Measurements from ENCODE around the gene SHBG.
A peak's percentile ranks its signal among the peaks of the same experiment; 100 is the strongest.

The SHBG gene

DNA sequence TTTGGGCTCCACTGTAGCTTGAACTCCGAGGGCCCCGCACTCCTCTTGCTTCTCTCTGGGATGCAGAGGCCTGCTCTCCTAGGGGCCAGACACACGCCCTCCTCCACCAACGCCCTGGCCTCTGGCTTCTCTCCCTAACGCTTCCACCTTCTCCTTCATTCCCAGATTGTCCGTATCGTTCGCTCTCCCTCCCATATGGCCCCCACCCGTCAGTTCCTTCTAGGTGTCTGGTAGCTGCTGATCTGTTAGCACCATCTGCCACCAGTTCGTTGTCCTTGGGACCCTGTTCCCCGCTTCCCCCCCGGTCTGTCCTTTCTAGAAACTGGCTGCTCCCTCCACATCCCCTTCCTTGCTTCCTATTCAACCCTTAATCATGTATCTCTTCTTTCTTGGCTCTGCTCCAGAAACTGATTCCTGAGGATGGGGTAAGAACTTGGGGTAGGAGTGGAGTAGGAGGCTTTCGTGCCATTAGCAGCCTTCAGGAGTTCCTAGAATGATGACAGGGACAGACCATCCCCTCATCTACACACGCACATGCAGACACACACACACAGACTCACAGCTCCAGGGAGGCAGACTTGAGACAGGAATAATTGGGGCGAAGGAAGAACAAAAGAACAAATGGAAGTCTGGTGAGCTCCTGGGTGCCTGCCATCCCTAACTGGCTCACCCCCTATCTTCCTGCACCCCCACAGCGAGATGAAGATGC is 25.1 kb downstream of the SHBG start:
- Histone ChIP-seq H4K8ac (ENCODE audit: low read depth, low read length) (no peak overlapping the region), H2AK5ac (ENCODE audit: low read length) (peak overlapping the region; percentile 31), H3K4me1 (ENCODE audit: control insufficient read depth, low read depth, low read length) (peaks cover 7% of the 10 kb centered on the region), H3K18ac (ENCODE audit: low read length) (no peak overlapping the region), H3K4me3 (ENCODE audit: low read length) (no peak overlapping the region), H3K4ac (ENCODE audit: low read depth, low read length) (no peak overlapping the region), H3K27me3 (ENCODE audit: insufficient read depth, low read length, poor library complexity) (peaks cover 7% of the 10 kb centered on the region), H3K79me1 (ENCODE audit: low read length) (no peaks in the 10 kb centered on the region), H3K23ac (ENCODE audit: low read length) (peak overlapping the region; percentile 30), H4K5ac (ENCODE audit: low read length) (no peak overlapping the region), H2BK120ac (ENCODE audit: low read depth, low read length) (no peak overlapping the region), H3K56ac (ENCODE audit: low read length) (no peak overlapping the region), H3K27ac (ENCODE audit: low read depth, low read length) (no peak overlapping the region), H2BK15ac (replicated peaks; ENCODE audit: low read depth) (no peak overlapping the region), H3K9ac (ENCODE audit: low read length) (no peak overlapping the region), H3K36me3 (ENCODE audit: control insufficient read depth, insufficient read depth, low read length) (no peaks in the 10 kb centered on the region), H3K4me2 (ENCODE audit: low read length) (no peak overlapping the region), H2BK5ac (ENCODE audit: low read length) (no peak overlapping the region), H3K79me2 (ENCODE audit: control insufficient read depth, insufficient read depth, low read length) (no peaks in the 10 kb centered on the region)
- DNase-seq, result no peak
- no CpG with 5 or more reads among the region's 16 CpGs for WGBS (ENCODE audit: extremely low coverage, insufficient coverage, low lambda C conversion rate)

DNA sequence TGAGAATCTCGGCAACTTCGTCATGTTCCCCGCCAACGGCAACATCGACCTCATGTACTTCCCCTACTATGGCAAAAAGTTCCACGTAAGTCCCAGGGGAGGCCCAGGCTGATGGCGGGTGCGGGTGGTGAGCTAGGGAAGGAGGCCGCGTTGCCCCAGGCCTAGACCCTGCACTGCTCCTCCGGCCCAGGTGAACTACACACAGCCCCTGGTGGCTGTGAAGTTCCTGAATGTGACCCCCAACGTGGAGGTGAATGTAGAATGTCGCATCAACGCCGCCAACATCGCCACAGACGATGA is 25.6 kb downstream of the SHBG start:
- H3K27ac ChIP-seq (ENCODE audit: low read depth, low read length), result no peak overlapping the region
- no peak overlapping the region for H2BK15ac ChIP-seq (replicated peaks; ENCODE audit: low read depth)
- no peaks in the 10 kb centered on the region for H3K36me3 ChIP-seq (ENCODE audit: control insufficient read depth, insufficient read depth, low read length)
- H3K4me1 ChIP-seq (ENCODE audit: control insufficient read depth, low read depth, low read length), result peaks cover 7% of the 10 kb centered on the region
- H3K4me2 ChIP-seq (ENCODE audit: low read length), result no peak overlapping the region
- H2BK5ac ChIP-seq (ENCODE audit: low read length), result no peak overlapping the region
- no peak overlapping the region for H3K4ac ChIP-seq (ENCODE audit: low read depth, low read length)
- no peak for DNase-seq
- H3K79me1 ChIP-seq (ENCODE audit: low read length), result no peaks in the 10 kb centered on the region
- no peaks in the 10 kb centered on the region for H3K79me2 ChIP-seq (ENCODE audit: control insufficient read depth, insufficient read depth, low read length)
- WGBS (ENCODE audit: extremely low coverage, insufficient coverage, low lambda C conversion rate), result no CpG with 5 or more reads among the region's 17 CpGs
- no peak overlapping the region for H4K8ac ChIP-seq (ENCODE audit: low read depth, low read length)
- H3K27me3 ChIP-seq (ENCODE audit: insufficient read depth, low read length, poor library complexity), result peaks cover 7% of the 10 kb centered on the region
- no peak overlapping the region for H3K4me3 ChIP-seq (ENCODE audit: low read length)
- peak overlapping the region; percentile 31 for H2AK5ac ChIP-seq (ENCODE audit: low read length)
- H4K5ac ChIP-seq (ENCODE audit: low read length), result no peak overlapping the region
- no peak overlapping the region for H3K23ac ChIP-seq (ENCODE audit: low read length)
- H3K18ac ChIP-seq (ENCODE audit: low read length), result no peak overlapping the region
- no peak overlapping the region for H3K9ac ChIP-seq (ENCODE audit: low read length)
- H2BK120ac ChIP-seq (ENCODE audit: low read depth, low read length), result no peak overlapping the region
- no peak overlapping the region for H3K56ac ChIP-seq (ENCODE audit: low read length)

DNA sequence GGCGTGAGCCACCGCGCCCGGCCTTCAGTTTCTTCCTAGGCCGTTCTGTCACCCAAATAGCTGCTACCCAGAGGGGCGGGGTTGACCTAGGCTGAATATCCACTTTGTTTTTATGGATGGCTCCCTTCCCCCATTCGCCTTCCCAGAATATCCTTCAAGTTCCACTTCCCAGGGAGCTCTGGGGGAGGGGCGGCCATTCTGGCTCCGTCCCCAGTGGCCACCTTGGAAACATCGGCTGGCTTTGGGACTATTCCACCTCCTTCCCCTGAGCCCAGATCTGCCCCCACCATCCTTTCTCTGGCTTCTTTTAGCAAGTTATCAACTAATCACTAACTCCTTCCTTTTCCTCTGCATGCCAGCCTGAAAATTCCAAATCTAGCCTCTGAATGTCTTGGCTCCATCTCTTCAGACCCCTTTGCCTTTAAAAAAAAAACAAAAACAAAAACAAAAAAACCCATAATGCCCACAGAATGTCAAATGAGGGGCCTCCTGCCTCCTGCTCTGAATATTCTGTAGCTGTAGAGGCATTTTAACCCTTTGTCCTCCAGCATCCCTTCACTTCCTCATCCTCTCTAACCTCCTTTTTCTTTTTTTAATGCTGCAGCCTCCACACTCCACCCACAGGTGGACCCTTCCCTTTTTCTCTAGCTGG is 27.1 kb downstream of the SHBG start:
- Histone ChIP-seq H3K9ac (ENCODE audit: low read length) (no peak overlapping the region), H2AK5ac (ENCODE audit: low read length) (no peak overlapping the region), H3K79me2 (ENCODE audit: control insufficient read depth, insufficient read depth, low read length) (no peaks in the 10 kb centered on the region), H2BK15ac (replicated peaks; ENCODE audit: low read depth) (no peak overlapping the region), H3K18ac (ENCODE audit: low read length) (no peak overlapping the region), H4K5ac (ENCODE audit: low read length) (no peak overlapping the region), H3K4me1 (ENCODE audit: control insufficient read depth, low read depth, low read length) (peaks cover 4% of the 10 kb centered on the region), H3K23ac (ENCODE audit: low read length) (no peak overlapping the region), H3K4me3 (ENCODE audit: low read length) (no peak overlapping the region), H2BK5ac (ENCODE audit: low read length) (no peak overlapping the region), H4K8ac (ENCODE audit: low read depth, low read length) (no peak overlapping the region), H3K79me1 (ENCODE audit: low read length) (no peaks in the 10 kb centered on the region), H2BK120ac (ENCODE audit: low read depth, low read length) (no peak overlapping the region), H3K56ac (ENCODE audit: low read length) (peak overlapping the region; percentile 82), H3K27ac (ENCODE audit: low read depth, low read length) (peak overlapping the region; percentile 73), H3K4me2 (ENCODE audit: low read length) (peak overlapping the region; percentile 26), H3K27me3 (ENCODE audit: insufficient read depth, low read length, poor library complexity) (peaks cover 3% of the 10 kb centered on the region), H3K4ac (ENCODE audit: low read depth, low read length) (no peak overlapping the region), H3K36me3 (ENCODE audit: control insufficient read depth, insufficient read depth, low read length) (no peaks in the 10 kb centered on the region)
- DNase-seq, result peak; percentile 98
- WGBS (ENCODE audit: extremely low coverage, insufficient coverage, low lambda C conversion rate), result no CpG with 5 or more reads among the region's 10 CpGs

DNA sequence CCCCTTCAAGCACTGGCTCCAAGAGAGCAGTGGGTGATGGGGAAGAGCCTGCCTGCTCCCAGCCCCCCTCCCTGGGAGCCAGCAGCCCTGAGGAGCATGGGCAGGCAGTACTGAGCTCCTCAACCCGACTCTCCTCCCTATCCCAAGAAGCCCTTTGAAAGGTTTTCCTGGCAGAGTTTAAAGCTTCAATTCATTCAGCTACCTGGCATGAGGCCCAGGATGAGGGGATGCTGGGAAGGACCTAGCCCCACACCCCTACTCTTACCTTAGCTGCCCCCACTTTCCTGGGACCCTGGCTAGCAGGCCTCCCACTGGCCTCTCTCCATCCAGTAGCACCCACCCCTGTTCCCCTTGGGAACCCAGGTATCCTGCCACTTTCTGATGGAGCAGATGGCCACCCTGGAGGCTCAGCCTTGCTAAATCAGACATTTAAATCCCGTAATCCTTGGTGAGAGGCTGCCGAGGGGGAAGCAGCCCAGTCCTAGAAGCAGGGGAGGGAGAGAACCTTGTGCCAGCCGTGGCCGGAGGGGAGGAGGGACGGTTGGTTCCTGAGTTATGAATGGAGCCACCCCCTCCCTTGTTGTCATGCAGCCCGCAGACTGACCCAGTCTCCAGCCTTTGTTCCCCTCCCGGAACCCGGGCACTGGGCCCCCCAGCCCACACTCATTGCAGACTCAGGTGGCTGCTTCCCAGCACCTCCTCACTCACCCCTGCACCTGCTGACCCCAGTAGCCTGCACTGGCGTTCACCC is 37.9 kb downstream of the SHBG start:
- WGBS (ENCODE audit: extremely low coverage, insufficient coverage, low lambda C conversion rate), result no CpG with 5 or more reads among the region's 10 CpGs
- H3K56ac ChIP-seq (ENCODE audit: low read length), result no peak overlapping the region
- no peaks in the 10 kb centered on the region for H3K4me1 ChIP-seq (ENCODE audit: control insufficient read depth, low read depth, low read length)
- peaks cover 3% of the 10 kb centered on the region for H3K36me3 ChIP-seq (ENCODE audit: control insufficient read depth, insufficient read depth, low read length)
- DNase-seq, result no peak
- no peak overlapping the region for H2BK120ac ChIP-seq (ENCODE audit: low read depth, low read length)
- H4K5ac ChIP-seq (ENCODE audit: low read length), result no peak overlapping the region
- no peak overlapping the region for H2BK15ac ChIP-seq (replicated peaks; ENCODE audit: low read depth)
- no peak overlapping the region for H2AK5ac ChIP-seq (ENCODE audit: low read length)
- H3K4ac ChIP-seq (ENCODE audit: low read depth, low read length), result no peak overlapping the region
- H3K4me2 ChIP-seq (ENCODE audit: low read length), result no peak overlapping the region
- no peak overlapping the region for H3K23ac ChIP-seq (ENCODE audit: low read length)
- no peak overlapping the region for H2BK5ac ChIP-seq (ENCODE audit: low read length)
- H3K27me3 ChIP-seq (ENCODE audit: insufficient read depth, low read length, poor library complexity), result no peaks in the 10 kb centered on the region
- H3K79me1 ChIP-seq (ENCODE audit: low read length), result no peaks in the 10 kb centered on the region
- H3K9ac ChIP-seq (ENCODE audit: low read length), result no peak overlapping the region
- H4K8ac ChIP-seq (ENCODE audit: low read depth, low read length), result no peak overlapping the region
- H3K79me2 ChIP-seq (ENCODE audit: control insufficient read depth, insufficient read depth, low read length), result no peaks in the 10 kb centered on the region
- no peak overlapping the region for H3K27ac ChIP-seq (ENCODE audit: low read depth, low read length)
- H3K18ac ChIP-seq (ENCODE audit: low read length), result no peak overlapping the region
- no peak overlapping the region for H3K4me3 ChIP-seq (ENCODE audit: low read length)

DNA sequence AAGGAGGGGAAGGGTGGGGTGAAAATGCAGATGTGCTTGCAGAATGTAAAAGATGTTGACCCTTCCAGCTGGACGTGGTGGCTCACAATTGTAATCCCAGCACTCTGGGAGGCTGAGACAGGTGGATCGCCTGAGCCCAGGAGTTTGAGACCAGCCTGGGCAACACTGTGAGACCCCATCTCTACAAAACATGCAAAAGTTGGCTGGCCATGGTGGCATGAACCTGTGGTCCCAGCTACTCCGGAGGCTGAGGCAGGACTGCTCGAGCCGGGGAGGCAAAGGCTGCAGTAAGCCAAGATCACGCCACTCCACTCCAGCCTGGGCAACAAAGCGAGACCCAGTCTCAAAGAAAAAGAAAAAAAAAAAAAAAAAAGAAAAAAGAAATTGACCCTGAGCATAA is 38.5 kb downstream of the SHBG start:
- no peak overlapping the region for H4K8ac ChIP-seq (ENCODE audit: low read depth, low read length)
- no peaks in the 10 kb centered on the region for H3K79me2 ChIP-seq (ENCODE audit: control insufficient read depth, insufficient read depth, low read length)
- no CpG with 5 or more reads among the region's 7 CpGs for WGBS (ENCODE audit: extremely low coverage, insufficient coverage, low lambda C conversion rate)
- no peak overlapping the region for H2AK5ac ChIP-seq (ENCODE audit: low read length)
- H4K5ac ChIP-seq (ENCODE audit: low read length), result no peak overlapping the region
- no peak overlapping the region for H3K4me2 ChIP-seq (ENCODE audit: low read length)
- no peaks in the 10 kb centered on the region for H3K4me1 ChIP-seq (ENCODE audit: control insufficient read depth, low read depth, low read length)
- H2BK15ac ChIP-seq (replicated peaks; ENCODE audit: low read depth), result no peak overlapping the region
- no peak overlapping the region for H3K23ac ChIP-seq (ENCODE audit: low read length)
- no peak overlapping the region for H2BK120ac ChIP-seq (ENCODE audit: low read depth, low read length)
- no peaks in the 10 kb centered on the region for H3K27me3 ChIP-seq (ENCODE audit: insufficient read depth, low read length, poor library complexity)
- H3K27ac ChIP-seq (ENCODE audit: low read depth, low read length), result no peak overlapping the region
- no peak overlapping the region for H3K56ac ChIP-seq (ENCODE audit: low read length)
- peaks cover 3% of the 10 kb centered on the region for H3K36me3 ChIP-seq (ENCODE audit: control insufficient read depth, insufficient read depth, low read length)
- no peak for DNase-seq
- no peak overlapping the region for H2BK5ac ChIP-seq (ENCODE audit: low read length)
- no peak overlapping the region for H3K9ac ChIP-seq (ENCODE audit: low read length)
- H3K79me1 ChIP-seq (ENCODE audit: low read length), result no peaks in the 10 kb centered on the region
- H3K4ac ChIP-seq (ENCODE audit: low read depth, low read length), result no peak overlapping the region
- H3K4me3 ChIP-seq (ENCODE audit: low read length), result no peak overlapping the region
- H3K18ac ChIP-seq (ENCODE audit: low read length), result no peak overlapping the region

All from mesendoderm (in vitro differentiated cells).